Measurements from ENCODE around the gene ECE1.
A peak's percentile ranks its signal among the peaks of the same experiment; 100 is the strongest.

ECE1 gene

GRCh38 chr1:21278860-21279845 is 11.1 kb downstream of the ECE1 start:
- no peak for DNase-seq (ENCODE audit: extremely low read depth, low read depth)
- TF ChIP-seq CTCF (IDR thresholded peaks at IDR 0.05; ENCODE audit: low read depth, low read length) = no peak

DNA sequence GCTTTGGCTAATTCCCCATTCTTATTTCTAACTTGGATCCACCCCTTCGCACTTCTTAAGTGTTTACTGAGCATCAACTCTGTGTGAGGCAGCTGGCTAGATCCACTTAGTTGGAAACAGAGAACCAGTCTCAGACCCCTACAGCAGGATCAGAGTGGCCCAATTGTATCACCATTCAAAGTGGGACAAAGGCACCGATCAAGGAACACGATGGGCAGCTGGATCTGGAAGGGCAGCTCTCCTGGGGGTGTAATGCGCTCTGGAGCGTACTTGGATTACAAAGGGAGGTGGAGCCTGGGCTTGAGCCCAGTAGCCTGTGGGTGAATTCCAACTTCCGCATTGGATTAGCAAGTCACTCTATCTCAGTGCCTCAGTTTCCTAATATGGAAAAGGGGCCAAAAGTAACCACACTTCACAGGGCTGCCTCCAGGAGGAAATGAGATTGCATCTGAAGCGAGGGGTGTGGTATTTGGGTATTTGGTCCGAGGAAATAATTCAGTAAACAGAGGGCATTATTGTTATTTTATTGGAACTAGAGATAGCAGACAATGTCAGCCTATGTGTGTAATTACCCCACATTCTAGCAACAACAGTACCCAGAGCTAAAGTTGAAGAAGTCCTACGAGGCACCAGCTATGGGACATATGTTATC is 11.9 kb downstream of the ECE1 start:
- DNase-seq (ENCODE audit: extremely low read depth, low read depth) = no peak
- no peak for TF ChIP-seq CTCF (IDR thresholded peaks at IDR 0.05; ENCODE audit: low read depth, low read length)

GRCh38 chr1:21277180-21277579 is 13.1 kb downstream of the ECE1 start:
- TF ChIP-seq CTCF (IDR thresholded peaks at IDR 0.05; ENCODE audit: low read depth, low read length) = no peak

GRCh38 chr1:21272540-21272939 is 17.7 kb downstream of the ECE1 start:
- no peak for TF ChIP-seq CTCF (IDR thresholded peaks at IDR 0.05; ENCODE audit: low read depth, low read length)
- DNase-seq (ENCODE audit: extremely low read depth, low read depth) = no peak

More at GRCh38 chr1:21277180-21277579, 13.1 kb downstream of the ECE1 start:
- no peak for DNase-seq (ENCODE audit: extremely low read depth, low read depth)

GRCh38 chr1:21271550-21271949 is 18.7 kb downstream of the ECE1 start:
- no peak for TF ChIP-seq CTCF (IDR thresholded peaks at IDR 0.05; ENCODE audit: low read depth, low read length)
- no peak for DNase-seq (ENCODE audit: extremely low read depth, low read depth)

- DNase-seq (ENCODE audit: extremely low read depth, low read depth) = no peak
- peak; percentile 95 for TF ChIP-seq CTCF (IDR thresholded peaks at IDR 0.05; ENCODE audit: low read depth, low read length)
Measured at GRCh38 chr1:21270086-21270689, 20.1 kb downstream of the ECE1 start.
